ENCODE results near the gene ARHGAP15.

- TF ChIP-seq CREB1 (CRISPR knock-in tag; IDR thresholded peaks at IDR 0.05; ENCODE audit: low read depth) (no peak), REST (IDR thresholded peaks at IDR 0.05; ENCODE audit: unreplicated experiment) (no peak), EZH2 (IDR thresholded peaks at IDR 0.05; ENCODE audit: low read depth, unreplicated experiment) (no peak), JUNB (IDR thresholded peaks at IDR 0.05; ENCODE audit: unreplicated experiment) (no peak), EZH2phosphoT487 (IDR thresholded peaks at IDR 0.05; ENCODE audit: unreplicated experiment) (no peak), POLR2AphosphoS5 (IDR thresholded peaks at IDR 0.05; ENCODE audit: low read depth) (no peak), ZNF331 (CRISPR knock-in tag; IDR thresholded peaks at IDR 0.05; ENCODE audit: low read depth) (no peak), STAT1 (IDR thresholded peaks at IDR 0.05; ENCODE audit: unreplicated experiment) (no peak), ZNF114 (CRISPR knock-in tag; IDR thresholded peaks at IDR 0.05) (no peak), NANOG (IDR thresholded peaks at IDR 0.05; ENCODE audit: borderline replicate concordance) (no peak), ZNF462 (CRISPR knock-in tag; IDR thresholded peaks at IDR 0.05) (no peak)
- TF ChIP-seq, protein P1, sequence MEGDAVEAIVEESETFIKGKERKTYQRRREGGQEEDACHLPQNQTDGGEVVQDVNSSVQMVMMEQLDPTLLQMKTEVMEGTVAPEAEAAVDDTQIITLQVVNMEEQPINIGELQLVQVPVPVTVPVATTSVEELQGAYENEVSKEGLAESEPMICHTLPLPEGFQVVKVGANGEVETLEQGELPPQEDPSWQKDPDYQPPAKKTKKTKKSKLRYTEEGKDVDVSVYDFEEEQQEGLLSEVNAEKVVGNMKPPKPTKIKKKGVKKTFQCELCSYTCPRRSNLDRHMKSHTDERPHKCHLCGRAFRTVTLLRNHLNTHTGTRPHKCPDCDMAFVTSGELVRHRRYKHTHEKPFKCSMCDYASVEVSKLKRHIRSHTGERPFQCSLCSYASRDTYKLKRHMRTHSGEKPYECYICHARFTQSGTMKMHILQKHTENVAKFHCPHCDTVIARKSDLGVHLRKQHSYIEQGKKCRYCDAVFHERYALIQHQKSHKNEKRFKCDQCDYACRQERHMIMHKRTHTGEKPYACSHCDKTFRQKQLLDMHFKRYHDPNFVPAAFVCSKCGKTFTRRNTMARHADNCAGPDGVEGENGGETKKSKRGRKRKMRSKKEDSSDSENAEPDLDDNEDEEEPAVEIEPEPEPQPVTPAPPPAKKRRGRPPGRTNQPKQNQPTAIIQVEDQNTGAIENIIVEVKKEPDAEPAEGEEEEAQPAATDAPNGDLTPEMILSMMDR (conservative IDR thresholded peaks at IDR 0.05; ENCODE audit: low read depth in 2 of 2): no peak
- TF ChIP-seq, protein P2, sequence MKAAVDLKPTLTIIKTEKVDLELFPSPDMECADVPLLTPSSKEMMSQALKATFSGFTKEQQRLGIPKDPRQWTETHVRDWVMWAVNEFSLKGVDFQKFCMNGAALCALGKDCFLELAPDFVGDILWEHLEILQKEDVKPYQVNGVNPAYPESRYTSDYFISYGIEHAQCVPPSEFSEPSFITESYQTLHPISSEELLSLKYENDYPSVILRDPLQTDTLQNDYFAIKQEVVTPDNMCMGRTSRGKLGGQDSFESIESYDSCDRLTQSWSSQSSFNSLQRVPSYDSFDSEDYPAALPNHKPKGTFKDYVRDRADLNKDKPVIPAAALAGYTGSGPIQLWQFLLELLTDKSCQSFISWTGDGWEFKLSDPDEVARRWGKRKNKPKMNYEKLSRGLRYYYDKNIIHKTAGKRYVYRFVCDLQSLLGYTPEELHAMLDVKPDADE (IDR thresholded peaks at IDR 0.05): no peak
Observed at GRCh38 chr2:143633419-143633818, 504.2 kb downstream of the ARHGAP15 start.

Measured in GM23338 (cell line).